ENCODE results near the gene SERINC3.

SERINC3 gene

DNA sequence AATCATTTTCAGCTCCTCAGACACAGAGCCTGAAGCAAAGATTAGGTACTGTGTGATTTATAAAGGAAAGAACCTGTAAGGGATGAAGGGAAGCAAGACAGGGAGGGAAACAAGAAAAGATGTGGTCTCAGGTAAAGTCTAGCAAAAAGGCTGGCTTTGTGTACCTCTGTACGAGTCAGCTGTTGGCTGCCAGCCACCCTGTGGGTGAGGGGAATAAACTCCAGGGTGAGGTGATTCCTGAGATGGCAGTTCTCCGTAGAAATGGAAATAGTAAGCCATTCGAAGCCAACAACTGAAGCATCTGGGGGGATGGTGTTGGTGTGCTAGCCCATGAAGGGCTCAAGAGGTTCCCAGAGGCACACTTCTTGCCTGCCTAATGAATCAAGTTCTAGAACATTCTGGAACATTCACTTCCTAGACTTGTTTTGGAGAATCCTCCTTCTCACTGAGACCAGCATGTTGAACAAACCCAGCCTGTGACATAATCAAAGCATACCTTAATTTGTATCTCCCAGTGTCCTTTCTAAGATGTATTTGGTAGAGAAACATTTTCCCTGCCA is 56.8 kb downstream of the SERINC3 start:
- no peak for DNase-seq

DNA sequence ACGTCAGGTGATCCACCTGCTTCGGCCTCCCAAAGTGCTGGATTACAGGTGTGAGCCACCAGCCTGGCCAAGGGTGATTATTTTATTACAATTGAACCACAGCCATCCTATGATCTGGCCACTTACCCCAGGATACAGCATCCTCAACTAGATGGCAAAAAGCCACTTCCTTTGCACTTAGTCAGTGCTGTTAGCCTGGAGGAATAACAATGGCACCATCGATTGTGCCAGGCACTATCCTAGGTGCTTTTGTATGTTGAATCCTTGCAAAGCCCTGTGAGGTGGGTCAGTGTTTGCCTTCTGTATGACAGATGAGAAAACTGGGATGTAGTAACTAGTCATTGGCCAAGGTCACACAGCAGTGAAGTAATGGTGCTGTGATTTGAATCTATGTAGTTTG is 57.4 kb downstream of the SERINC3 start:
- DNase-seq = no peak

DNA sequence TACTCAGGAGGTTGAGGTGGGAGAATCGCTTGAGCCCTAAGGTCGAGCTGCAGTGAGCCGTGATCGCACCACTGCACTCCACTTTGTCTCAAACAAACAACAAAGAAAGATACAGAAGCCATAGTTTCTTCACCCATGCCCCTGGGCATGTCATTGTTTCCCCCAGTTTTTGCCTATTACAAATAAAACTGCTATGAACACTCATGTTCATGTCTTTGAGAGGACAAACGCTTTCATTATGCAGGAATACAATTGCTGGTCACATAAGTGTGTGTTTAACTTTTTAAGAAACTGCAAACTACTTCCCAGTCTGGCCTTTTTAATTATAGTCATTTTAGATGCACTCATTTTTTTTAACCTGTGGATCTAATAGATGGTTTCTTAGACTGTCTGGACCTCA is 58.4 kb downstream of the SERINC3 start:
- no peak for DNase-seq

DNA sequence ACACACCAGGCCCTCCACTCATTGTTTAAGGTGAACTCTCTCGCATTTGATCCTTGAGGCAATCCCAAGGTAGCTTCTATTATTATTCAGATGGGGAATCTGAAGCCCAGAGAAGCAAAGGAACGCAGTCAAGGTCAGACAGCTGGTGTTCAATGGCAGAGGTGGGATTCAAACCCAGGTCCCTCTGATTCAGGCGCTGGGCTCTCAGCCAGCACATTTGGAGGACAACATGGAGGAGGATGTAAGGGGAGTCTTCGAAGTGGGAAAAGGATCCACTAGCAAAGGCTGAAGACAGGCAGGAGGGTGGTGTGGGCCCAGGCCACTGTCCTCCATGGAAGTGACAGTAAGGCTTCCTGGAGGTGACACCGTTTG is 60.1 kb downstream of the SERINC3 start:
- DNase-seq = no peak

DNA sequence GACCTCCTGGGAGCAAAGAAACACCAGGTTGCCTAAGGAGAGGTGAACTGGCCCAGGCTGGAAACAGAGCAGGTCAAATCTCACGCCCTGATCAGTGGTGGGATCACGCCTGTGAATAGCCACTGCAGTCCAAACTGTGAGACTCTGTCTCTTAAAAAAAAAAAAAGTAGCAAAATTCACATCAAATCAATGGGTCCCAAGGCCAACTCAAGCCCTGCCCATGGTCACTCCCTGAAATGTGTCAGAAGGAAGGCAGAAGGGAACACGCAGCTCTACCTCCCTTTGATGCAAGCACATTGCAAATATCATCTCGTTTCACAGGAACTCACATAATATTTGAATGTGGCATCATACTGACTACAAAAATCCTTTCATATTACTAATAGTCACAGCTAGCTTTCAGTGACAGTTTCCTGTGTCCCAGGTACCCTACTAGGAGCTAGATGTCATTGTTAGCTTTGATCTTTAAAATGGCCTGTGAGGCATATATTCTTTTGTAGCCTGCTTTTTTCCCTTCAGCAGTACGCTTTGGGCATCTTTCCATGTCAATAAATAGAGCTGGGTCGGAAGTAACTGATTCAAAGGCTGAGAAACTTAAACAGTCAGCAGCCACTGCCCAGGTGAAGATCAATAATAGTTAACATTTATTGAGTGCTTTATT is 60.6 kb downstream of the SERINC3 start:
- DNase-seq = no peak

DNA sequence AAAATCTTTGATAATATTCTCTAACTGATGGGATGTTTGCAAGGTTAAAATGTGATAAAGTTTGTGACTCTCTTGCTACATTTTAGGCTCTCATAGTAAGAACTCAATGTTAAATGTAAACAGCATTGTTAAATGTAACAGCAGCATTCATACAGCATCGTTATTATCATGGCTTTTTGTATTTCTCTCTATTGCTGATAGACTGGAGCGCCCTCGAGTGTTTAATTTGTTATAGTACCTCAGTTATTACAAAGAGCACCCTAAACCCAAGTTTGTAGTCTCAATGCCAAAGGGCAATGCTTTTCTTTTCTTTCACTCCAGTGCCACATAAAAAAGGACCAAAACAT is 61.1 kb downstream of the SERINC3 start:
- DNase-seq = no peak

DNA sequence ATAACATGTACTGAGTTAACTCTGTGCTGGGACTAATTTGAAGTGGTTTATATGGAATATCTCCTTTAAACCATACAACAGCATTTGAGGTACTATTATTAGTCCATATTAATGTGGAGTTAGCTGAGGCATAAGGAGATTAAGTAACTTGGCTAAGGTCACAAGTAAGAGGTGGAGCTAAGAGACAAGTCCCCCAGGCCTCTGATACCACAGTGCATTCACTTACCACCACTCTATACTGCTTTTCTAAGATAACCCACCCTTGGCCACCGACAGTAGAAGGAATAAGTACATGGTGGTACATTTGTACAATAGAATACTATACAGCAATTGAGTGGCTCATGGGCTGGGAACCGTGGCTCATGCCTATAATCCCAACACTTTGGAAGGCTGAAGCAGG is 62.6 kb downstream of the SERINC3 start:
- DNase-seq = no peak

DNA sequence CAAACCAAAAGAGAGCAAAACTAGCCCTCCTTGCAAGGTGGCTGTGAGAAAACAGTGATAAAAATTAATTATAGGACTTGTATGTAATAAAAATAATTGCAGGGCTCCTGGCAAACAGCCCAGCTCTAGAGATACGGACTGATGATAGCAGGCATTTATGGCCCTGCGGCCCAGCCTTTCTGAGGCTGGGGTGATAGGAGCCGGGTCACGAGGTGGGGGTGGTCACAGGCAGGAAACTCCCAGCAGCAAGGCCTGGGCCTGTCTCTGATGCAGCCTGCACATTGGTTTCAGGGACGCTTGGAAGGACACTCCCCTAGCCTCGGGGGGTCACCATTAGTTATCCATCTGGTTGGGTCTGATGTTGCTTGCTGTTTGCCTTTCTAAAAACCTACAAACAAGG is 64.9 kb downstream of the SERINC3 start:
- no peak for DNase-seq

DNA sequence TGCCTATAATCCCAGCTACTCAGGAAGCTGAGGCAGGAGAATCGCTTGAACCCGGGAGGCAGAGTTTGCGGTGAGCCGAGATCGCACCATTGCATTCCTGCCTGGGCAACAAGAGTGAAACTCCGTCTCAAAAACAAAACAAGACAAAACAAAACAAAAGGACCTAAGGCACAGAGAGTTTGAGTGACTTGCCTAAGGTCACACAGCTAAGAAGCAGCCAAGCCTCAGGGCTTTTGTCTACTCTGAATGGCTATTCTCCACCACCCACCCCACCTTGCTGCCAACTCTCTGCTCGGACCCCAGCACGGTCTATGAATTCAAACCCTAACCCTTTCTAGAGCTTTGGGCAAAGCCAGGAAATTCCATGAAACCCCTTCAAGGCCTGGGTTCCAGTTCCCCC is 65.3 kb downstream of the SERINC3 start:
- no peak for DNase-seq

DNA sequence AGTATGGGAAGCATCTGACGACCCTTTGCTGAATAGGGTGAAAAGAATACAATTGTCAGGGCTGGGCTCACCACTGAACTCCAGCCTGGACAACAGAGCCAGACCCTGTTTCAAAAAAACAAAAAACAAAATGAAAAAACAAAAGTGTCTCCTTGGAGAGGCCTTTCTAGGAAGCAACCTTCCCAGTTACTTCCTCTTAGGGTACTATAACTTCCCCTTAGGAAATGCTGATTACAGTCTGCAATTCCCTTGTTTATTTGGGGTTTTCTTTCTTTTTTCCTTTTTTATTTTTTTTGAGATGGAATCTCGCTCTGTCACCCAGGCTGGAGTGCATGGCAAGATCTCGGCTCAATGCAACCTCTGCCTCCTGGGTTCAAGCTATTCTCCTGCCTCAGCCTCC is 66.7 kb downstream of the SERINC3 start:
- DNase-seq = no peak

DNA sequence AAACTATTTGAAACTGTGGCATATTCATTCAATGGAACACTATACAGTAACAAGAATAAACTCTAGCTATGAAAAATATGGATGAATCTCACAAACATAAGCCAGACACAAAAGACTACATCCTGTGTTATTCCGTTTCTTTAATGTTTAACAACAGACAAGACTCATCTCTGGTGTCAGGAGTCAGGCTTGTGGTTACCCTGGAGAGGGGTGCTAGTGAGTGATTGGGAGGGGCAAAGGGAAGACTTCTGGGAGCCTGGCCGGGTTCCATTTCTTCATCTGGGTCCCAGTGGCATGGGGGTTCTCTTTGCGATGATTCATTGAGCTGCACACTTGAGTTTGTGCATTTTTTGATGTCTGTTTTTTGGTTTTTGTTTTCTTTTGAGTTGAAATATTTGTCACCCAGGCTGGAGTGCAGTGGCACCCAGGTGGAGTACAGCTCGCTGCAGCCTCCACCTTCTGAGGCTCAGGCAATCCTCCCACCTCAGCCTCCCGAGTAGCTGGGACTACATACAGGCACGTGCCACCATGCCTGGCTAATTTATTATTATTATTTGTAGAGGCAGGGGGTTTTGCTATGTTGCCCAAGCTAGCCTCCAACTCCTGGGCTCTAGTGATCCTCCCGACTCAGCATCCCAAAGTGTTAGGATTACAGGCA is 67.4 kb downstream of the SERINC3 start:
- DNase-seq = no peak

DNA sequence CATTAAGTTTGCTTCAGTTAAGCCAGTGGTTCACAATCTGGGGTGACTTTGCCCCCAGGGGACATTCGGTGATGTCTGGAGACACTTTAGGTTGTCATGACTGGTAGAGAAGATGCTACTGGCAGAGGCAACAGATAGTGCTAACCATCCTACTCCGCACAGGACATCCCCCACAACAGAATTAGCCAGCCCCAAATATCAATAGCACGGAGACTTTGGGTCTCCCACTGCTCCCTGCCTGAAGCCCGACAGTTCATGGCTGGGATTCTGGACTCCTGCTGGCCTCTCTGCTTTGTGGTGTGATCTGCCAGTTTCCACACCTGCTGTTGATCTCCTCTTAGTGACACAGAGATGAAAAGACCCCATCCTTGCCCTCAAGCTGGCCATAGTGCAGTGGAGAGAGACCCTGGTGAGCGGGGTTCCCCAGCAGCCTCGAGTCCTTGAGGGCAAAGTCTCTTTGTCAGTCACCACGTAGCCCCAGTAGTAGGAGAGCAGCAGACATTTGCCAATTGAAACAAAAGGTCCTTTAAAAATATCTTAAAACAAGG is 70.9 kb downstream of the SERINC3 start:
- DNase-seq = no peak

DNA sequence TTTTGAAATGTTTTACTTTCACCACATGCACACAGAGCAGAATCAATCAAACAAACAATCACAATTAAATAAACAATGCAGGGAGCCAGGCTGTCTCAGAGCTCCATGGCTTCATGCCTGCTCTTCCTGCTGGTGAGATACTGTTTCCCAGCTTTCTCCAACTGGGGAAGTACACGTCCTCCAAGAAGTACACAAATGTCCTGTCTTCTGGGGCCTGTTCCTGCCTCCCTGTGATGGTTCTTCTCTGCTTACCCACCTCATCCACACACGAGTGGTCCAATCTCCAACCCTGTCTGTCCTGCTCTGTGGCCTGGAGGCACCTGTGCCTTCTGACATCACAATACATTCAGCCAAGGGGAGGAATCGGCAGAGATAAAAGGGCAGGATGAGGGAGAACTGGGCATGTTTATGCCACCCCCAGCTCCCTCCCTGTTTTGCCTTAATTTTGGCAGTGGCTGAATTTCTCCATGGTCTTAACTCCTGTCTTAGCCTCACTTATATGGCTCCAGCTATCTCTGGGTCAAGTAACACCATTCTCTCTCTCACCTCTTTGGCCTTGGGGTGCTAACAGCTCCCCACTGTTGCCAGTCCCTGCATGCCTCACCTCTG is 71.5 kb downstream of the SERINC3 start:
- DNase-seq = no peak

DNA sequence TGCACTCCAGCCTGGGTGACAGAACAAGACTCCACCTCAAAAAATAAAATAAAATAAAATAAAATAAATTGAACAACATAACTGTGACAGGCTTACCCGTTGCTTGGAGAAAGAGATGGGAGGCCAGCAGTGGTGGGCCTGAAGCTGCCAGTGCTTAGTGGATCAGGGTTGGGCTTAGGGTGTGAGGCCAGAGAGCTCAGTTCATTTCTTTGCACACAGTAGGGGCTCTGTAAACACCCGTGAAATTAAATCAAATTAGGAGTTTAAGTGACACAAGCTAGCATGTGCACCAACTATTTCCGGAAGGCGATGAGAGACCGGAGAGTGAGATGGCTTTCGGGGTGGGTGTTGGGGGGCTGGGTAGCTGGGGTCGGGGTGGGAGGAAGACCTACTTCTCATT is 72.0 kb downstream of the SERINC3 start:
- no peak for DNase-seq

DNA sequence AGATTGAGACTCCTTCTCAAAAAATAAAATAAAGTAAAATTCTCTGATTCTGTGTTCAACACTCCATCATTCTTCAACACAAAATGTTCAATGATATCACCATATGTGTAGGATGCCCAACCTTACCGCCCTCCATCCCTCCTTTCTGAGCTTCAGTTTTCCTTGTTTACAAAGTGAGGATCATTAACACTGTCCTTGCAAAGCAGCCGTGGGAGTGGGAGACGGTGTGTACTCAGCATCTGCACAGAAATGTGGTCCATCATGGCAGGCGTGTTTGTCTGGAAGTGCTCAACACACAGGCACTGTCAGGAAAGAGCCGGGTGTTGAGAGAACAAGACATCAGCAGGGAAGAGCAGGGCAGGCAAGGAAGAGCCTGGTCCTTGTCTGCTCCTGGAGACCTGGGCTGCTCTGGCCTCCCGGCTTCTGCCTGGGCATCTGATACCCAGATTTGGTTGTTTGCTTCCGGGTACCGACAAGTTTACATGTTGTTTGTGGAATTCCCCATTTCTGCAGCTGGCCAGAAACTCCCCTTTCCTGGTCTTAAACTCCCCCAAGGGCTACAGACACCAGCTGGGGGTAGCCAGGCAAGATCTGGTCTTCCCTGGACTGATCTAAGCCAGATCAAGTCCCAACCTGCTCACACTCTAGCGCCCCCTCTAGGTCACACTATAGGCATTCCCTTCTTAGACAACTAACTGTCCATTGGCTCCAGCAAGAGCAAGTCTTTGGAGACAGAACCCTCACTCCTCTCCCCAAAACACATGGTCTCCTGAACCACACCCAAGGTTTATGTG is 72.9 kb downstream of the SERINC3 start:
- no peak for DNase-seq

DNA sequence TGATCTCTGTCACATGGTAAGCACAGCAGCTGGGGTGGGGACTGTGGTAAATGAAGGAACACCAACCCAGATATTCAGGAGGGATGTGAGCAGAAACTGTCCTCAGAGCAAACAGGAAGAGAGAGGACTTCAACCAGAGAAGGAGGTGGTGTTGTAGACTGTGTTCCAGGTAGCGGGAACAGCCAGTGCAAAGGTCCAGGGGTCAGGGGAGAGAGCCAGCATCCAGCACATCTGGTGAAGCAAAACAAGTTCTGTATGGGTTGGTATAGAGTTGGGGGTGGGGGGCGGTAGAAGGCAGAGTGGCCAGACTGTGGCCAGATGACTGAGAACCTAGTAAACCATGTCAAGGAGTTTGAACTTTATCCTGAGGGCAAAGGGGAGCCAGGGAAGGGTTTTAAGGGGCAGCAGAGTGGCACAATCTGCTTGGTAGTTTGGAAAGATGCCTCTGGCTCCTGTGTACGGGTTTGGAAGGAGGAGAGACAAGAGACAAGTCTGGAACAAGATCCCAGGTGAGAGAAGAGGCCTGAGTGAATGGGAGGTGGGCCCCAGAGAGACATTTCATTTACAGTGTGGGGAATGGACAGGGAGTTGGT is 73.9 kb downstream of the SERINC3 start:
- DNase-seq = no peak

All from right kidney (tissue), 1 donor.